Endothelial cell of umbilical vein (primary cell): ENCODE results near the gene NEMP1.

Experiments used
- EZH2 ChIP-seq: IDR thresholded peaks from 2 replicates; pipeline ENCODE4 v1.6.1; 2012; ENCODE audit warnings: borderline replicate concordance, low read depth, mild to moderate bottlenecking, moderate library complexity, low read length, inconsistent platforms; ENCODE audit not compliant: severe bottlenecking
- FOS ChIP-seq: IDR thresholded peaks from 2 replicates; pipeline ENCODE4 v1.6.1; 2011; ENCODE audit warnings: mild to moderate bottlenecking, low read length, moderate library complexity, borderline replicate concordance; ENCODE audit not compliant: insufficient read depth
- GATA2 ChIP-seq: IDR thresholded peaks from 2 replicates; pipeline ENCODE4 v1.7.0; 2011; ENCODE audit warnings: low read depth, mild to moderate bottlenecking, moderate library complexity, mixed read lengths, low read length; ENCODE audit not compliant: insufficient read length, insufficient read depth
- JUN ChIP-seq: IDR thresholded peaks from 2 replicates; pipeline ENCODE4 v1.6.1; 2011; ENCODE audit warnings: borderline replicate concordance, low read depth; ENCODE audit not compliant: insufficient read length, insufficient read depth
- MAX ChIP-seq: IDR thresholded peaks from 2 replicates; pipeline ENCODE4 v1.6.1; 2011; ENCODE audit not compliant: insufficient read depth, insufficient read length
- POLR2A ChIP-seq: IDR thresholded peaks from 2 replicates; pipeline ENCODE4 v1.6.1; 2012; ENCODE audit warnings: low read depth, mild to moderate bottlenecking, control low read depth, low read length
- POLR2AphosphoS5 ChIP-seq: IDR thresholded peaks from 2 replicates; pipeline ENCODE4 v1.6.1; 2012; ENCODE audit warnings: low read depth, mild to moderate bottlenecking, control low read depth, low read length, moderate library complexity; ENCODE audit not compliant: insufficient read depth
- TF ChIP-seq, protein P1 (sequence below), 2 donors: IDR thresholded peaks; 1 replicate in 1 of 2; 2 replicates in 1 of 2; pipeline ENCODE4 v1.5.1; 2011; ENCODE audit warnings: low read length in 2 of 2, mild to moderate bottlenecking in 2 of 2, moderate library complexity in 2 of 2, control low read depth in 1 of 2, inconsistent platforms in 1 of 2, low read depth in 1 of 2; ENCODE audit not compliant: insufficient read depth in 1 of 2; ENCODE audit errors: extremely low read depth in 1 of 2

DNA sequence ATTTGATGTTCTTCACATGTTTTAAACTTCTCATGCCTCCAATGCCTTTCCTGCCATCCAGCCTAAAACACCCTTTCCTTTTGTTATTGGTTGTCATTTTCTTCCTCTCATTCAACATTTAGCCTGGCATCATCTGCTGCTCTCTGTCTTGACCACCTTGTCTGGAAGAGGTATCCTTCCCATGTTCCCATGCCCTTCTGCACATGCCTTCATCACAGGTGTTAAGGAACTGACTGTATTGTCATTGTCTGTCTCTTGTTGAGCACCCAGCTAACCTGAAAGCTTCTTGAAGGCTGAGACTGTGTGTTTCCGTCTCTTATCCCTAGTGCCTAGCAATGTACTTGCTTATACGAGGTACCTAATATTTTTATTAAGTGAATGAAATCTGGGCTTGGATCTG is 45.2 kb upstream of the NEMP1 start:
- TF ChIP-seq, protein P1, sequence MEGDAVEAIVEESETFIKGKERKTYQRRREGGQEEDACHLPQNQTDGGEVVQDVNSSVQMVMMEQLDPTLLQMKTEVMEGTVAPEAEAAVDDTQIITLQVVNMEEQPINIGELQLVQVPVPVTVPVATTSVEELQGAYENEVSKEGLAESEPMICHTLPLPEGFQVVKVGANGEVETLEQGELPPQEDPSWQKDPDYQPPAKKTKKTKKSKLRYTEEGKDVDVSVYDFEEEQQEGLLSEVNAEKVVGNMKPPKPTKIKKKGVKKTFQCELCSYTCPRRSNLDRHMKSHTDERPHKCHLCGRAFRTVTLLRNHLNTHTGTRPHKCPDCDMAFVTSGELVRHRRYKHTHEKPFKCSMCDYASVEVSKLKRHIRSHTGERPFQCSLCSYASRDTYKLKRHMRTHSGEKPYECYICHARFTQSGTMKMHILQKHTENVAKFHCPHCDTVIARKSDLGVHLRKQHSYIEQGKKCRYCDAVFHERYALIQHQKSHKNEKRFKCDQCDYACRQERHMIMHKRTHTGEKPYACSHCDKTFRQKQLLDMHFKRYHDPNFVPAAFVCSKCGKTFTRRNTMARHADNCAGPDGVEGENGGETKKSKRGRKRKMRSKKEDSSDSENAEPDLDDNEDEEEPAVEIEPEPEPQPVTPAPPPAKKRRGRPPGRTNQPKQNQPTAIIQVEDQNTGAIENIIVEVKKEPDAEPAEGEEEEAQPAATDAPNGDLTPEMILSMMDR (IDR thresholded peaks at IDR 0.05; ENCODE audit: extremely low read depth in 1 of 2, insufficient read depth in 1 of 2, low read depth in 1 of 2, low read length in 2 of 2), result no peak
- TF ChIP-seq POLR2AphosphoS5 (no peak), POLR2A (no peak), EZH2 (no peak), GATA2 (no peak), JUN (no peak), FOS (no peak), MAX (no peak)
